Activated T-cell treated with anti-CD3 and anti-CD28 coated beads, Interleukin-2, amount 50 U/mL, for 72 hours (primary cell): ENCODE data around the gene SPEN. TPM values are rescaled to one million over a fixed set of nuclear protein-coding genes. Genes with fewer than 3 reads are reported as not detected.
"Not testable (repeated sequence)": the region's sequence is repeated elsewhere in the genome, so short reads cannot be mapped to it uniquely, and the experiment has no call there.

Source experiments
- ATAC-seq, 2 donors: fragments of 150-1000 bp; cut with Tn5 transposase; replicated peaks in 1 of 2; 2 replicates each; pipeline ENCODE4 v1.10.0; 2021; ENCODE audit warnings: moderate library complexity in 2 of 2, mild to moderate bottlenecking in 1 of 2
- DNase-seq, 2 donors: peaks; one replicate each; pipeline ENCODE4 v3.0.0; 2021 to 2022; ENCODE audit warnings: mixed read lengths in 1 of 2
- H3K27ac Mint-ChIP-seq: one replicate; pipeline ENCODE4 v1.8.0; 2022; ENCODE audit warnings: mild to moderate bottlenecking, moderate library complexity, mixed read lengths
- H3K27me3 Mint-ChIP-seq: one replicate; pipeline ENCODE4 v1.8.0; 2022; ENCODE audit warnings: low read depth, mixed read lengths
- H3K36me3 Mint-ChIP-seq, 2 donors: one replicate each; pipeline ENCODE4 v1.8.0; 2022; ENCODE audit warnings: mixed read lengths in 2 of 2, mild to moderate bottlenecking in 1 of 2; ENCODE audit not compliant: insufficient read depth in 2 of 2
- H3K4me1 Mint-ChIP-seq: one replicate; pipeline ENCODE4 v1.8.0; 2022; ENCODE audit warnings: low read depth, mixed read lengths
- H3K4me3 Mint-ChIP-seq, 2 donors: one replicate each; pipeline ENCODE4 v1.8.0; 2022; ENCODE audit warnings: mild to moderate bottlenecking in 2 of 2, mixed read lengths in 2 of 2, moderate library complexity in 2 of 2
- H3K9me3 Mint-ChIP-seq, 2 donors: one replicate each; pipeline ENCODE4 v1.8.0; 2022; ENCODE audit warnings: mixed read lengths in 2 of 2
- total RNA-seq, 2 donors: library from RNA; stranded (reverse); gene quantifications; one replicate each; pipeline ENCODE4 v1.2.3, GENCODE V29; 2022

SPEN gene
- total RNA-seq, 2 donors from 2014 or later: 53.5 to 56.9 TPM

DNA sequence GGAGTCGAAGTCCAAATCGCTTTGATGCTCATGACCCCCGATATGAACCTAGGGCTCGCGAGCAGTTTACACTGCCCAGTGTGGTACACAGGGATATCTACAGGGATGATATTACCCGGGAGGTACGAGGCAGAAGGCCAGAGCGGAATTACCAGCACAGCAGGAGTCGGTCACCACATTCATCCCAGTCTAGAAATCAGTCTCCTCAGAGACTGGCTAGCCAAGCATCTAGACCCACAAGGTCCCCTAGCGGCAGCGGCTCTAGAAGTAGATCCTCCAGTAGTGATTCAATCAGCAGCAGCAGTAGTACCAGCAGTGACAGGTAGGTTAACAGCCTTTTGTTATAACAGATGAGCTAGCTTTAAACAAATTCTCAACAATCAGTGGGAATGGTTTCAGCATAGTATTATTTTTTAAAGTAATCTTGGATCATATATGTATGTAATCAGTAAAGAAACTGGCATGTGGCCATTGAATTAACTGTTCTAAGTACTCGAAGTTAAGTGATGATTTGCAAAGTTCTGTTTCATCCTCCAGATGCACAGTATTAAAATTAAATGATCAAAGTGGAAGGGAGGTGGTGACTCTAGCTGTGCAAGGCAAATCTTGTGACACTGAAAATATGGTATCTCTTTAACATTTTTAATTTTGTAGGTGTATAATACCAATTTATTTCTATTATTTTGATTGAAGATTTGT, 29.0 kb downstream of the SPEN start:
- ATAC-seq (no peak), DNase-seq (no peak)
- peaks cover 2 to 15% of the 10 kb centered on the region in 2 donors for H3K36me3 Mint-ChIP-seq
- H3K27me3 Mint-ChIP-seq: no peaks in the 10 kb centered on the region
- H3K4me3 Mint-ChIP-seq: no peak overlapping the region
- H3K4me1 Mint-ChIP-seq: peaks cover 49% of the 10 kb centered on the region
- H3K9me3 Mint-ChIP-seq: no peaks in the 10 kb centered on the region
- H3K27ac Mint-ChIP-seq: no peak overlapping the region

DNA sequence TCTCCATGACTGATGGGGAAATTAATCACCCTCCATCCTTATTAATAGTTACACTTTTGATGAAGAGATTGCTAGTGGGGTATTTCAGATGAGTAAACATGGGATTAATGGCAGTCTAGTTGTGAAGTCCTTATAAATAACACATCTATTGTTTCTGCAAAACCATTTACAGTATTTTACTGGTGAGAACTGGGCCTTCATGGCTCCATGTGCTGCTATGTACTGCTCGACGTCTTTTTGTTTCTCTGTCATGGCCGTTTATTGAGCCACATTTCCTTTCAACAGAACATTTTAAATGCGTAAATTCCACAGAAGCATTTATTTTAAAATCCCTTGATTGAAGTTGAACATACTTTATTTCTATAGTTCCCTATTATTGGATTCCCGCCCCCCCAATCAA, 34.5 kb downstream of the SPEN start:
- ATAC-seq: no peak
- H3K36me3 Mint-ChIP-seq: peaks cover 0 to 9% of the 10 kb centered on the region in 2 donors

DNA sequence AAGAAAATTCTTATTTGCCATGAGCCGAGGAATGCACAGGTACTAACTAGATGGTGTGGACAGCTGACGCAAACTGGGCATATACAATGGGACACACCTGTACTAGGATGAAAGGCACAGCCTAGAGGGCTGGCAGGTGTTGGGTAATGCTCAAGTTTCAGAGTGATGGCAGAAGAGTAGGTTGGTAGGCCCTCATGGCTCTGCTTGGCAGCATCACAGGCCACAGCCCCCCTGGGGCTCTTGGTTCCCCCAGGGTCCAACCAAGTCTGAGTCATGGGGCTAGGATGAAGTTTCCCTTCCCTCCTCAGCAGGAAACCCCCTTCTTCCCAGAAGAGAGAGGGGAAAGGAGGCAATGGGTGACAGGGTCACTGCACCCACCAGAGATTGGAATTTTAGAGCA, 35.2 kb downstream of the SPEN start:
- DNase-seq (peak in 1 of 2 donors; percentile 4), ATAC-seq (peak; percentile 47 to 60)
- peaks cover 0 to 9% of the 10 kb centered on the region in 2 donors for H3K36me3 Mint-ChIP-seq
- H3K4me3 Mint-ChIP-seq: no peak overlapping the region
- no peaks in the 10 kb centered on the region for H3K9me3 Mint-ChIP-seq
- peak overlapping the region; percentile 60 for H3K27ac Mint-ChIP-seq
- H3K27me3 Mint-ChIP-seq: no peaks in the 10 kb centered on the region
- H3K4me1 Mint-ChIP-seq: peaks cover 78% of the 10 kb centered on the region

More for the DNA sequence above, 34.5 kb downstream of the SPEN start:
- no peak for DNase-seq
- Mint-ChIP-seq H3K4me3 (no peak overlapping the region), H3K27ac (peak overlapping the region; percentile 76), H3K27me3 (no peaks in the 10 kb centered on the region), H3K4me1 (peaks cover 77% of the 10 kb centered on the region), H3K9me3 (no peaks in the 10 kb centered on the region)

DNA sequence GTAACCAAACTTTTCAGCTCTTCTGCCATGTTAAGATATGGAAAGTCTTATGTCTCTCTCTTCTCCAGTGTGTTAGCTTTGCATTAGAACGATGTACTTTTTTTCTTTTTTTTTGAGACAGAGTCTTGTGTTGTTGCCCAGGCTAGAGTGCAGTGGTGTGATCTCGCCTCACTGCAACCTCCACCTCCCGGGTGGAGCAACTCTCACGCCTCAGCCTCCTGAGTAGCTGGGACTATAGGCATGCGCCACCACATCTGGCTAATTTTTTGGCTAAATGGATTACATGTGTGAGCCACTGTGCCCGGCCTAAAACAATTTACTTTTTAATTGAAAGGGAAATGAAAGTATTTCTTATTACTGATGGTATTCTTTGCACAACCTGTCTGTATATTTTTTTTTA, 35.8 kb downstream of the SPEN start:
- no peak overlapping the region for H3K4me3 Mint-ChIP-seq
- peaks cover 0 to 6% of the 10 kb centered on the region in 2 donors for H3K36me3 Mint-ChIP-seq
- no peak for DNase-seq
- H3K9me3 Mint-ChIP-seq: no peaks in the 10 kb centered on the region
- no peak for ATAC-seq
- H3K4me1 Mint-ChIP-seq: peaks cover 75% of the 10 kb centered on the region
- H3K27ac Mint-ChIP-seq: peak overlapping the region; percentile 59
- no peaks in the 10 kb centered on the region for H3K27me3 Mint-ChIP-seq

DNA sequence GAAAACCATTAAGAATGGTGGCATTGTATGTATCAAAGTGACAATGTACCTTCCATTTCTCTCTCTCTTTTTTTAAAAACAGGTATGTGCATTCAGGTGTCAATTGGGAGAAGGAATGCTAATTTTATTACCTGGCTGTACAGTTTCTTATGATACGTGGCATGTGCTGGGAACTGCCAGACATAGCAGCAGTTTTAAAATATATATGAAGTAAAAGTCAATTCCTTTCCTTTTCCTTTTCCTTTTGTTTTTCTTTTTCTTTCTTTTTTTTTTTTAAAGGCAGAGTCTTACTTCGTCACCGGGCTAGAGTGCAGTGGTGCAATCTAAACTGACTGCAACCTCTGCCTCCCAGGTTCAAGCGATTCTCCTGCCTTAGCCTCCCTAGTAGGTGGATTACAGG, 37.0 kb downstream of the SPEN start:
- DNase-seq: no peak
- Mint-ChIP-seq H3K36me3 (peaks cover 0 to 6% of the 10 kb centered on the region in 2 donors), H3K27ac (no peak overlapping the region), H3K27me3 (no peaks in the 10 kb centered on the region), H3K4me3 (no peak overlapping the region), H3K4me1 (peaks cover 65% of the 10 kb centered on the region), H3K9me3 (no peaks in the 10 kb centered on the region)
- ATAC-seq: no peak

DNA sequence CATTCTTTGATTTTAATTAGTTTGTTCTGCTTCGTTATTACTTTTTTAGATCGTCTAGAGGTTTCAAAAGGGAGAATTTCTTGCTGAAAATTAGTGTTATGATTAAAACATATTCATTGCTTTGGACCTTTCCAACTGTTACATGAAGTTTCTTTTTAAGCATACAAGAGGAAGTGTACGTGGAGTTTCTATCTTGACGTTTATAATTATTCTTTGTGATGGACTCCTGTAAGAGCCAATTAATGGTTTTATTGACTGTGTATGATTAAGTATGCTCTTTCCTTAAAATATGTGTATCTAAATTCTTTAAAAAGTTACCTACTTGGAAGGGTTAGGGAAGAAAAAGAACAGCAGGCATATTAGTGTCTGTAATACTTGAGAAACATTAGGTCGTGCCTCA, 37.8 kb downstream of the SPEN start:
- Mint-ChIP-seq H3K4me3 (no peak overlapping the region), H3K4me1 (peaks cover 70% of the 10 kb centered on the region), H3K27ac (peak overlapping the region; percentile 63)

DNA sequence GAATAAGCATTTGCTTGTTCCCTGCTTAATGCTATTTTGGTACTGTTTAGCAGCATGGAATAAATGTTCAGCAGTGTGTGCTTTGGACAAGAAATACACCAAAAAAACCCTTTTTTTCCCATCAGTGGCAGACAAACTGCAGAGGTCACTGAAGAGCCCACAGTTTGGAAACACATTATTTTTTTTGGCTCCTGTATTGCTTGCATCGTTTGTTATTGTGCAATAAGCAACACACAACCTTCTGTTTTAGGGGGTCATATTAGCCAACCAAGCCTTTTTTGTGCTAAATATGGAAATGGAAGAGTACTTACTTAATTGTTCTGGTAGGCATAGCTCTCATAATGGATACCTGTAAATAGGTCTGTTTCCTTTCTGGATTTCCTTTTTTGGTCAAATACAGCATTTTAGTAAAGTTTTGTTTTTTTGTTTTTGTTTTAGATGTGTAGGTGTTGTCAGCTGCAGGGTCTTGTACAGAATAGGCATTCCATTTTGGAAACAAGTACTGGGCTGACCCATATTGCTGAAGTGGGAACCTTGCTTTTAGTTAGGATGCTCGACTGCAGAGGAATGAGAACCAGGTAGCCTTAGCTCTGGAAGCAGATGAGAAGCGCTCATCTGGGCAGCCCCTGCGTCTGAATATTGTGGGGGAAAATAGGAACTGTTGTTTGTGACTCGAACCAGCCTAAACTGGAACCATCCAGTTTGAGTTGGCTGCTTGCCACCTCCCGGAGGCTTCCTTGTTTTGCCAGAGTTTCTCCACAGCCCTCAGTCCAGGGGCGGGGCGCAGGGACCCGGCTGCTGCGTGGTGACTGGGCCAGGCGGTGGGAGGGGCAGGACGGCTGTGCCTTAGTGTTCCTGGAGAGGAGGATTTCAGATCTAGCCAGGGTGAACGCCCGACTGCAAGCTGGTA, 38.4 kb downstream of the SPEN start:
- Mint-ChIP-seq H3K4me1 (peaks cover 64% of the 10 kb centered on the region), H3K27me3 (no peaks in the 10 kb centered on the region), H3K9me3 (no peaks in the 10 kb centered on the region), H3K27ac (peak overlapping the region; percentile 63), H3K36me3 (peaks cover 2 to 15% of the 10 kb centered on the region in 2 donors), H3K4me3 (peak overlapping the region; percentile 49 to 57)
- ATAC-seq: peak in 1 of 2 donors; percentile 30
- DNase-seq: peak in 1 of 2 donors; percentile 27

More for the DNA sequence above, 37.8 kb downstream of the SPEN start:
- no peaks in the 10 kb centered on the region for H3K9me3 Mint-ChIP-seq
- ATAC-seq: no peak
- DNase-seq: no peak
- H3K27me3 Mint-ChIP-seq: no peaks in the 10 kb centered on the region
- peaks cover 0 to 10% of the 10 kb centered on the region in 2 donors for H3K36me3 Mint-ChIP-seq

DNA sequence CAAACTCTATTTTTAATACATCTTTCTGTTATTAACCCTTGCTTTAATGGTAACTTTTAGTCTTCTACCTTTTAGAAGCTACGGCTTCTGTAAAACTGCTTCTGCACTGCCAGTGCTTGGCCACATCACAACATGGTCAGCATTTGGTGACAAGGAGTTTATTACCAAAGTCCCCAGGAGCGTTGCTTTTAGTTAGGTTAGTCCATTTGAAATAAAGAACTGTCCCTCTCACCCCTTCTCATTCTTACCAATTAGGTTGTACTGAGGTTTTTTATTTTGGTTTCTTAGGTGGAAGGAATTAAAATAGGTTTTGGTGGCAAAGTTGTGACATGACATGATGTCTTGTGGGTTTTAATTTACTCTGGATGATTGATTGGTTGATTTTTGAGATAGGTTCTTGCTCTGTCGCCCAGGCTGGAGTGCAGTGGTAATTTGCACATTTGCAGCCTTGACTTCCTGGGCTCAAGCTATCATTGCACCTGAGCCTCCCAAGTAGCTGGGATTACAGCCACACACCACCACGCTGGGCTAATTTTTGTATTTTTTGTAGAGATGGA, 39.2 kb downstream of the SPEN start:
- no peaks in the 10 kb centered on the region for H3K27me3 Mint-ChIP-seq
- DNase-seq: no peak
- H3K4me3 Mint-ChIP-seq: peak overlapping the region; percentile 49 to 57
- H3K4me1 Mint-ChIP-seq: peaks cover 58% of the 10 kb centered on the region
- no peaks in the 10 kb centered on the region for H3K9me3 Mint-ChIP-seq
- H3K27ac Mint-ChIP-seq: peak overlapping the region; percentile 48
- peaks cover 2 to 15% of the 10 kb centered on the region in 2 donors for H3K36me3 Mint-ChIP-seq
- ATAC-seq: no peak

DNA sequence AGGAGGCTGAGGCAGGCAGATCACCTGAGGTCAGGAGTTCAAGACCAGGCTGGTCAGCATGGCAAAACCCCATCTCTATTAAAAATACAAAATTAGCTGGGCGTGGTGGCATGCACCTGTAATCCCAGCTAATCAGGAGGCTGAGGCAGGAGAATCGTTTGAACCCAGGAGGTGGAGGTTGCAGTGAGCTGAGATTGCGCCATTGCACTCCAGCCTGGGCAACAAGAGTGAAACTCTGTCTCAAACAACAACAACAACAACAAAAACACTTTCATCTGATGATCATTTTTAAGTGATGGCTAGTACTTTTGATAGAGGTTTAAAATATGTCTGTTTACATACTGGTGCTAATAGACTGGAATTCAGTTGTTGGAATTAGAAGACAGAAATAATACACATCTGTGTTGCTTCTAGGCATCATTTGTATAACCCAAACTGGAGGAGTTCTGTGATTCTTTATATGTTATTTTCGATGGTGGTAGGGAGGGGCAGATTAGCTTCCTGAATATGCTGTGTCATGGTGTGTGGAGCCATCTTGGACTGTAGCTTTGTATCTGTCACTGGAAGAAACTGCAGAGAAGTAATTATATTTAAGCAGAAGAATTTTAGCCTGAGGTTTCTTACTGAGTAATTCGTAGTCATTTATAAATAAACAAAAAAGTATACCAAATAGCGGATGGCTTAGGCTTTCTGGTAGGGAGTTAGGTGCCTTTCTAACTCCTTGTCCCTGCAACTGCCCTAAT, 45.5 kb downstream of the SPEN start:
- Mint-ChIP-seq H3K36me3 (peaks cover 4 to 14% of the 10 kb centered on the region in 2 donors), H3K27ac (peak overlapping the region; percentile 86), H3K4me1 (peaks cover 25% of the 10 kb centered on the region)
- not testable (repeated sequence) for H3K4me3 Mint-ChIP-seq, DNase-seq, H3K27me3 Mint-ChIP-seq, ATAC-seq, H3K9me3 Mint-ChIP-seq

DNA sequence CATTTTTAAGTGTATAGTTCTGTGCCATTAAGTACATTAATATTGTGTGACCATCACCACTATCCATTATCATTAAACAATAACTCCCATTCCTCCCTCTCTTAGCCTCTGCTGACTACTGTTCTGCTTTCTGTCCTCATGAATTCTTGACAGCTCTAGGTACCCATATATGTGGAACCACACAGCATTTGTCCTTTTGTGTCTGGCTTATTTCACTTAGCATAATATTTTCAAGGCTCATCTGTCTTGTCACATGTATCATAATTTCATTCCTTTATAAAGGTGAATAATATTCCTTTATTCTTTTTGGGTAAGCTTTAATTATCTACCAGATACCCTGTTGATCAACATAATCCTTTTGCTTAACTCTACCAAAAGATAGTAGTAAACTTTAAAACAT, 47.7 kb downstream of the SPEN start:
- H3K27ac Mint-ChIP-seq: peak overlapping the region; percentile 0
- H3K4me3 Mint-ChIP-seq: no peak overlapping the region

DNA sequence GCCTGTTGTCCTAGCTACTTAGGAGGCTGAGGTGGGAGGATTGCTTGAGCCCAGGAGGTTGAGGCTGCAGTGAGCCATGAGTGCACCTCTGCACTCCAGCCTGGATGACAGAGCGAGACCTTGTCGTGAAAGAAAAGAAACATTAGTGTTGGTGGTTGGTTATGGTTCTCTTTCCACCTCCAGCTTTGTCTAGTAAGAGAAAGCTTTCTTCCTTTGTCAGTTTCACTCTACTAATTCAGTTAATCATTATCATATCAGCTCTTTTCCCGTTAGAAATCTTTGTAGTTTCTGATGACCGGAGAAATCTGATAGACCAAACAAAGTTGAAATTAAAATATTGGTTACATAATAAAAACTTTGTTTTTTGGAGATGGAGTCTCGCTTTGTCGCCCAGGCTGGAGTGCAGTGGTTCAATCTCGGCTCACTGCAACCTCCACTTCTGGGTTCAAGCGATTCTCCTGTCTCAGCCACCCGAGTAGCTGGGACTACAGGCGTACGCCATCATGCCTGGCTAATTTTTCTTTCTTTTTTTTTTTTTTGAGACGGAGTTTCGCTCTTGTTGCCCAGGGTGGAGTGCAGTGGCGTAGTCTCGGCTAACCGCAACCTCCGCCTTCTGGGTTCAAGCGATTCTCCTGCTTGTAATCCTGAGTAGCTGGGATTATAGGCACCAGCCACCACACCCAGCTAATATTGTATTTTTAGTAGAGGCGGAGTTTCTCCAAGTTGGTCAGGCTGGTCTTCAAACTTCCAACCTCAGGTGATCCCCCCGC, 49.5 kb downstream of the SPEN start:
- DNase-seq, ATAC-seq, H3K27ac Mint-ChIP-seq, H3K27me3 Mint-ChIP-seq, H3K9me3 Mint-ChIP-seq, H3K36me3 Mint-ChIP-seq, H3K4me3 Mint-ChIP-seq: not testable (repeated sequence)
- peaks cover 41% of the 10 kb centered on the region for H3K4me1 Mint-ChIP-seq

More for the DNA sequence above, 47.7 kb downstream of the SPEN start:
- H3K4me1 Mint-ChIP-seq: peaks cover 32% of the 10 kb centered on the region
- DNase-seq (no peak), ATAC-seq (no peak)
- no peaks in the 10 kb centered on the region for H3K27me3 Mint-ChIP-seq
- H3K36me3 Mint-ChIP-seq: peaks cover 9 to 13% of the 10 kb centered on the region in 2 donors
- no peaks in the 10 kb centered on the region for H3K9me3 Mint-ChIP-seq

DNA sequence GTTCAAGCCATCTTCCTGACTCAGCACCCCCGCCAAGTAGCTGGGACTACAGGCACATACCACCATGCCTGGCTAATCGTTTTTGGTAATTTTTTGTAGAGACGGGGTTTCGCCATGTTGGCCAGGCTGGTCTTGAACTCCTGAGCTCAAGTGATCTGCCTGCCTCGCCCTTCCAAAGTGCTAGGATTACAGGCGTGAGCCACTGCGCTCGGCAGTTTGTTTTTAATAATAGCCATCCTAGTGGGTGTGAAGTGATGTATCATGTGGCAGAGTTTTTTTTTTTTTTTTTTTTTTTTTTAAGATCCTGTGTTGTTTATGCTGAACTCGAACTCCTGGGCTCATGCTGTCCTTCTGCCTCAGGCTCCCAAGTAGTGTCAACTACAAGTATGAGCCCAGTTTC, 51.8 kb downstream of the SPEN start:
- H3K4me1 Mint-ChIP-seq: peaks cover 52% of the 10 kb centered on the region
- peaks cover 6 to 7% of the 10 kb centered on the region in 2 donors for H3K36me3 Mint-ChIP-seq
- no peaks in the 10 kb centered on the region for H3K9me3 Mint-ChIP-seq
- DNase-seq (no peak), ATAC-seq (no peak)
- H3K27me3 Mint-ChIP-seq: no peaks in the 10 kb centered on the region
- H3K4me3 Mint-ChIP-seq: no peak overlapping the region
- H3K27ac Mint-ChIP-seq: no peak overlapping the region
